HS-5 (cell line): Measurements from ENCODE around the gene MICALL2.

ENCODE experiments used
- DNase-seq: peaks from one replicate; pipeline ENCODE4 v3.0.0-alpha.2; 2012; ENCODE audit warnings: low read depth

MICALL2 gene

DNA sequence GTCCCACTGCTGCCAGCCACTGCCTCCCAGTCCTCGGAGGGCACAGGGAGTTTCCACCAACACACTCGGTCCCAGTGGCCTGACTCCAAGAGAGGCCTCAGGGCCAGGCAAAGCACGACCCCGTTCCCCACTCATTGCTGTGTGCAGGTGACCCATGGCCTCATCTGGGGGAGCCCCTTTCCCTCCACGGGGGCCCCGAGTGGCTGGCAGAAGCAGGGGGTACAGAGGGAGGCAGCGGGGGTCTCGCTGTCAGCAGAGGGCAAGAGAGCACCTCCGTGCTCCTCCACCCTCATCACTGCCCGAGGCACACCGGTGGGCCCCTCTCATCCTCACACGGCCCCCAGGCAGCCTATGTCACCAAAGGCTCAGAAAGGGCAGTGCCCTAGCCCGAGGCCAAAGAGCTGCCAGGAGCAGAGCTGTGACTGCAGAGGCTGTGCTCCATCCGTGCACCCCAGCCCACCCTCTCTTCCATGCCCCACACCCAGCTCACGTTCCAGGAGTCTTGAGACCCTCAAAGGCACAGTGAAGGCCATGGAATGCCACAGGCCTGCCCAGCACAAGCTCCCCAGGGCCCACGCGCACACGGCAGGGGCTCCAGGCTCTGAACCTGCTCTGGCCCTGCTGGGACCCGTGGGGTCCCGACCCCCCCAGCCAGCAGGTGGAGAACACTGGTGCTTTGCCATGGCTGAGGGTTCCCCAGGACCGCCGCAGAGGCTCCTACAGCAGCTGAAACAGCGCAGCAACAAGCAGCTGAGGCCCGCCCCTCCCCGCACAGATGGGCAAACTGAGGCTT is 25.9 kb downstream of the MICALL2 start:
- DNase-seq, result no peak

DNA sequence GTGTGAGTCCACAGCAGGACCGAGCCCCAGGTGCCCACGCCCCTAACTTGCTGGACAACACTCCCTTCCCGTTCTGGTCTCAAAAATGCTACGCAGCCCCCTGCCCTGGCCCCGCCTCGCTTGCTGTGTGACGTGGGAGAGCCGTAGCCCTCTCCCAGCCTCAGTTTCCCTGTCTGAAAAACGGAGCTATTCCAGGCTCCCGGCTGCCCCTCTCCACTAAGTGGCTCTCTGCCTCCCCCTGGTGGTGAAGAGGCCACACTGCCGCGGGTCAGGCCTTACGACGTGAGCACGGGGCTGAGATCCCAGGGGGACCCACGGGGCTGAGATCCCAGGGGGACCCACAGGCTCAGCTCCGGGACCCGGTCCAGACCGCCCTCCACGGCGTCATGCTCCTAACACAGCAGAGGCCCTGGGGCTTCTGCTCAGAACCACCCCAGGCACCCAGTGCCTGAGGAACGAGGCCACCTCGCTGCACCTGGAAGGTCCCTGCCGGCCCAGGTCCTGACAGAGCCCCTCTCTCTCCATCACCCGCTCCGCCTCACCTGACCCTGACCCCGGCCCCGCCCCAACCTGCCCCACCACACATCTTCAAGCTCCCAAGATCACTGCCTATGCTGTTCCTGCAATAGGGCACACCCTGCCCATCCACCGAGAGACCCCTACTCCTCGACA is 26.7 kb downstream of the MICALL2 start:
- no peak for DNase-seq

DNA sequence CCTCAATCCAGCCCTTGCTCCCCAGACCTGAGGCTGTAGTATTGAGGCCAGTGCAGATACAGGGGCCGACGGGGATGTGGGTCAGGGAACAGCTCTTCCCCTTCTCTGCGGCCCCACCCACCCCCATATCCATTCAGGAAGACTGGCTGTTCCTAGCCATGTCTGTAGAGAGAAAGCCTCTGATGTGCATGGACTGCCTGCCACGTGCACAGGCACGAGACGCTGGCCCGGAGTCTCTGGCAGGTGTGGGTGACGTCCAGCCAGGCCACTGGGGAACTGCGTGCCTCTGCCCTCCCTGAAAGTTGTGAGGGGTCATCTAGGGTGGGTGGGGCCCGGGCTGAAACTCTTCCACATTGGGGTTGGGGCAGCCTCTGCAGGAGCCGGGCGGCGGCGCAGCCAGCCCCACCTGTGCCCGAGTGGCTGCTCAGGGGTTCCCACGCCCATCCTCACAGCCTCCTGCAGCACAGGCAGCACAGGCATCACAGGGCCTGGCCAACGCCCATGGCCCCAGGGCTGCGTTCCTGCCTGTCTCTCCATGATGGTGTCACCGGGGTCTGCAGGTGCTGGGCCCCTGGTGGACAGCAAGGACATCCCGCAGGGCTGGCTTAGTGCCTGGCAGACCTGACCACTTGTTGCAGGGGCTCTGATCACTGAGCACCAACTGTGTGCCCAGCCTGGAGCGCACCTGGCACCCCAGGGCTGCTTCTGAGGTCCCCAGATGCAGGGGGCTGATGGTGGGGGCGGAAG is 27.5 kb downstream of the MICALL2 start:
- DNase-seq, result no peak

DNA sequence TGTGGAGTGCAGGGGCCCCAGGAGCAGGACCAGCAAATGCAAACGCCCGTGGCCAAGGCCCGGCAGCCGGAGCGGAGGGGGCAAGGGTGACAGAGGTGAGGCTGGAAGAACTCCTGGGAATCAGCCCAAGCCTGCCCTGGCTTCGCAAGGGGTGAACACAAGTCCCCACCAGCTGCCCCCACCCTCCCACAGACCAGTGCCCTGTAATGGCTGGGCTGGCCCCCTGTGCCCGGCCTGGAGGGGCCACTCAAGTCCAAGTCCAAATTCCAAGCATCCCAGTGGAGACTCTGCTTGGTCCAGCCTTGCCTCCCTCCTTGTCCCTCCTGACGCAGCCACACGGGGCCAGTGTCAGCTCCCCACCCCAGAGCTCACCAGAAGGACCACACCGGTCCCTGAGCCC is 28.0 kb downstream of the MICALL2 start:
- DNase-seq, result no peak

DNA sequence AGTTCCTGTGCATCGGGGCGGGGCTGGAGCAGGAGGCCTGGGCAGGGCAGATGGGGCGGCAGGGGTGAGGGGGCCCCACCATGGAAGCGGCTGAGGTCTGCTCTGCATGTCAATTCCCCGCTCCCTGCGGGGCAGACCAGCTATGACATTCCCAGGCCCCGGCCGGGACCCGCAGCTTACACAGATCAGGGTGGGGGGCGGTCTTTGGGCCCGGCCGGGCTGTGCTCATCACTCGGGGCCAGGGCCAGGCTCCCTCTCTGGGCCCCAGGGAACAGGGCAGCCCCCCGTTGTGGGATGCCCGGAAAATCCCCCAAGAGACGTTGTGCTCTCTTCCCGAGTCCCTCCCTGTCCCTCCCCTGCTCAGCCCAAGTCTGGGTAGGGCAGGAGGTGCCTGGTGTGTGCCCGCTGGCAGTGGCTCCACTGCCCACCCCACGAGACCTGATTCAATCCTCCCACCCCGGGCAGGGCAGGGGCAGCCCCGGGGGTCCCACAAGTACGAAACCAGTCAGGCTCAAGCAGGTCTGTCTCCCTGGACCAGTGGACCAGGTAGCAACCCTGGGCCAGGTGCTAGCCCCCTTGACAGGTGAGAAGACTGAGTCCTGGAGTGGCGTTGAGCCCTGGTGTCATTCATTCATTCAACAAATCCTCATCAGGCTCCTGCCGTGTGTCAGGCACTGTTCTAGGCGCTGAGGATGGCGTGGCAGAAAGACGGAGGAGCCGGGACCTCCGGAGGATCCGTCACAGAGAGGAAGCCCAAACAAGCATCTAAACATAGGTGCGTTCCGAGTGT is 29.0 kb downstream of the MICALL2 start:
- DNase-seq, result no peak

DNA sequence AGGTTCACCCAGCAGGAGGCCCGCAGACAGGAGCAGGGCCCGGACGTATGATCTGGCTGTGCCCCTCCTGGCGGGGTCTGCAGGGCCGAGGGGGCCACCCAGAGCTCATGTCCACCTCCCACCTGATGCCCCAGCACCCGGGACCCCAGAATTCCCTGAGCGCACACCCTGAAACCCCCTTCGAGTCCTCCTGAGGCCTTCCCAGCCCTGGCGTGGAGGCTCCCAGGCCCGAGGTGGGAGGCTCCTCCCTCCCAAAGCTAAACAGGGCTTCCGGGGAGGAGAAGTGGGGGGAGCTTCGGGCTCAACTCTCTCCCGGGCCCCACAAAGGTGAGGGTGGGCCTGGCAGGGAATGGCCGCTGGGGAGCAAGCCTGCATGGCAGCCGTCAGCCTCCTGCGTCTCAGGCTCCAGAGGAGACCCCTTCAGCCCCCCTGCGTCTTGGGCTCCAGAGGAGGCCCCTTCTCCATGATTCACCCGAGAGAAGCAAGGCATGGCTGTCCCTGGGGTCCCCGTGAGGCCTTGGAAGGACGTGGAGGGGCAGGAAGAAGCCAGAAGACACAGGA is 30.2 kb downstream of the MICALL2 start:
- DNase-seq, result no peak

DNA sequence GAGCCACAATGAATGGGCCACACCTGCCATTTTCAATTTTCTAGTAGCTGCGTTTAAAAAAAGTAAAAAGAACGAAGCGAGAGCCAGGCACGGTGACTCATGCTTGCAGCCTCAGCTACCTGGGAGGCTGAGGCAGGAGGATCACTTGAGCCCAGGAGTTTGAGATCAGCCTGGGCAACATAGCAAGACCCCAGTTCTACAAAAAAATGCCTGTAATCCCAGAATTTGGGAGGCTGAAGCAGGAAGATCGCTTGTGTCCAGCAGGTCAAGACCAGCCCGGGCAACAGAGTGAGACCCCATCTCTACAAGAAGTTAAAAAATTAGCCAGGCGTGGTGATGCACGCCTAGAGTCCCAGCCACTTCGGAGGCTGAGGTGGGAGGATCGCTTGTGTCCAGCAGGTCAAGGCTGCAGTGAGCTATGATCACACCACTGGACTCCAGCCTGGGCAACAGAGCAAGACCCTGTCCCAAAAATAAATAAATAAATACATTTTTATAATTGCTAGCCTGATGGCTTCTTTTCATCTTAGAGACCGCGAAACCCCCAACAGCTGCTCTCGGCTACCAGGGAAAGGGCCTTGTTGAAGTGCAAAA is 32.1 kb downstream of the MICALL2 start:
- no peak for DNase-seq

DNA sequence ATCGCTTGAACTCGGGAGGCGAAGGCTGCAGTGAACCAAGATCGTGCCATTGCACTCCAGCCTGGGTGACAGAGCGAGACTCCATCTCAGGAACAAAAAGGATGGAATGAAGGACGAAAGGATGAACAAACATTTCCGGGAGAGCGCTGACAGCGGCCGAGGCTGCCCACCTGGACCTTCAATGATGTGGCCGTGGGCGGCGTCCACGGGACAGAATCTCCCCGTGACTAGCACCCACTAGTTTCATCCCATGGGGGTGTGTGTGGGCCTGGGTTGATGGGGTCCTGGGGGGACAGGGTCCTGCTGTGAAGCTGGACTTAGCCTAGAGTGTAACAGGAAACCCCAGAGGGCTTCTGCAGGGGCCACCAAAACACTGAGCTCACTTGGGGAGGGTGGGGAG is 32.8 kb downstream of the MICALL2 start:
- DNase-seq, result no peak

DNA sequence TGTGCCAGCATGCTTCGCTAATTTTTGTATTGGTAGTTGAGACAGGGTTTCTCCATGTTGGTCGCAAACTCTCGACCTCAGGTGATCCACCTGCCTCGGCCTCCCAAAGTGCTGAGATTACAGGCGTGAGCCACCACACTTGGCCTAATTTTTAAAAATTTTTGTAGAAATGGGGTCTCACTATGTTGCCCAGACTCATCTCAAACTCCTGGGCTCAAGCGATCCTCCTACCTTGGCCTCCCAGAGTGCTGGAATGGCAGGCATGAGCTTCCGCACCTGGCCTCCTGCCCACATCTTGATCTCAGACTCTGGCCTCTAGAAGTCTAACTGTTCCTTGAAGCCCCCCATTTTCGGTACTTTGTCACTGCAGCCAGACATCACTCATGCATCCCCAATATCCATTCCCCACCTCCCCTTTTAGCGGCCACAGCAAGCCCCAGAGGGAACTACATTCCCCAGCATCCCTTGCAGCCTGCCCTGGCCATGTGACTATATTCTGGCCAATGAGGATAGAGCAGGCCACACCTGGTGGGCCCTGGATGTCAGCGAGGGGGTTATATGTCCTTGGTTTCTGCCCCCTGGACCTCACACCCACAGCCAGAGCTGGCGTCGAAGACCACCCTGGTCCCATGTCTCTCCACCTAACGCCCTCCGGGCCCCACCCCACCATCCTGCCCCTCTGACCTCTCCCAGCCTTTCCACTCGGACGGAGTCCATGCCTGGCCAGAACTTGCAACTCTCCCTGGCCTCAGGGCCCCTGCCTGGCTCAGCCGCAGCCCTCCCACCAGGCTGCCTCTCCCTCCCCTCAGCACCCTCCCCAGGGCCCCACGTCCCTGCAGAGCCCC is 33.8 kb downstream of the MICALL2 start:
- DNase-seq, result no peak

DNA sequence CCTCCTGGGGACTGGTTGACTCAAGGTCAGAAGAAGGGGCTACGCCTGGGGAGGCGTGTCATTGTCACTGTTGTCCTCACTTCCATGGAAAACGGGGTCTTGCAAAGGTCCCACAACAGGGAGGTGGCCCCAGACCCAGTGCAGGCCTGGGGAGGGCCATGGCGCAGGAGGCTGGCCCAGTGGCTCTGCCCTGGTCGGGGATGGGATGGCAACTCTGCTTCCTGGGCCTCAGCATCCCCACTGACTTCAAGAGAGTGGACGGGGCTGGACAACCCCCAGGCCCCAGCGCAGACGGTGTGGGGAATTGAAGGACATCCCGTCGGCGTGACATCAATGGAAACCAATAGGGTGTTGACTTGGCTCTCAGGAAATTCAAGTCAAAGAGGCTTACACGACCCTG is 35.2 kb downstream of the MICALL2 start:
- no peak for DNase-seq

DNA sequence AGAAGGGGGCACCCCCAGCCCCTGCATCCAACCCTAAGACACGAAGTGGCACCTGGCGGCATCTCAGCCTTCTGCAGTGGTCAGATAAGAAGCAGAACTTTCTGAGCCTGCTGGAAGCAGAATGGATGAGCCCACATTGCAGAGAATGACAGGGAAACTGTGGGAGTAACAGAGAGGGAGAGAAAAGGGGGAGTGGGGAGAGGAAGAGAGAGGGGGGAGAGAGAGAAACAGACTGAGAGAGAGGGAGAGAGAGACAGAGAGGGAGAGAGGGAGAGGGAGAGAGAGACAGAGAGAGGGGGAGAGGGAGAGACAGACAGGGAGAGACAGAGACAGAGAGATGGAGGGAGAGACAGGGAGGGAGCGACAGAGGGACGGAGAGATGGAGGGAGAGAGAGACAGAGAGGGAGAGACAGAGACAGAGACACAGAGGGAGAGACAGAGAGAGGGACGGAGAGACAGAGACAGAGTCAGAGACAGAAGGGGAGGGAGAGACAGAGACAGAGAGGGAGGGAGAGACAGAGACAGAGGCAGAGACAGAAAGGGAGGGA is 35.9 kb downstream of the MICALL2 start:
- no peak for DNase-seq

DNA sequence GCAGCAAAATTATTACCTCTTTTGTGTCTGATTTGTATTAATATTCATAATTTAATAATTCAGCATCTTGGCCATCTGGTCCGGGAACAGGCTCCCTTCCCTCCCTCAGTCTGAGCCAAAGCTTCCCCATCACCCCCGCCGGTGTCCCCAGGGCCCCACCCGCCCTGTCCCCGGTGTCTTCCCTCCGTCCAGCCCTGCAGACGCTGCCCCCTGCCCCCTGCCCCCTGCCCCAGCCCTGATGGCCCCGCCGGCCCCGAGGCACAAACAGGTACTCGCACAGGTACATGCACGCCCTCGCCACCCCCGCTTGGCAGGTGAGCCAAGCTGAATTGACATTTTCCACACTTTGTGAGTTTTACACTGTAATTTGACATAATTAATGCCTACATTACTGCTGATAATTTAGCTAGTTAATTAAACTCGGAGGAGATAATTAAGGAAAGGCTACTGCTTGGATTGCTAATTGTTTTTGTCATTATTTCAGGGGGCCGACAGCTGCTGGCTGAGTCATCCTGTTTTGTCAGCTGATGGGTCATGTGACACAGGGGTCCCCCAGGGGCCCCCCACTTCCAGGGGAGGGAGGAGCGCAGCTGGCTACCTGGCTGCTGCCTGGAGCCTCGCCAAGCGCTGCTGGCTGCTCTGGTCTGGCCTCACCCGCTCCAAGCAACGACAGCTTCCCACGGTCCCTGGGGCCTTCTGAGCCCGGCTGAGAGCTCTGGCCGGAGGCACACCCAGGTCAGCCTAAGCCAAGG is 36.6 kb downstream of the MICALL2 start:
- no peak for DNase-seq

DNA sequence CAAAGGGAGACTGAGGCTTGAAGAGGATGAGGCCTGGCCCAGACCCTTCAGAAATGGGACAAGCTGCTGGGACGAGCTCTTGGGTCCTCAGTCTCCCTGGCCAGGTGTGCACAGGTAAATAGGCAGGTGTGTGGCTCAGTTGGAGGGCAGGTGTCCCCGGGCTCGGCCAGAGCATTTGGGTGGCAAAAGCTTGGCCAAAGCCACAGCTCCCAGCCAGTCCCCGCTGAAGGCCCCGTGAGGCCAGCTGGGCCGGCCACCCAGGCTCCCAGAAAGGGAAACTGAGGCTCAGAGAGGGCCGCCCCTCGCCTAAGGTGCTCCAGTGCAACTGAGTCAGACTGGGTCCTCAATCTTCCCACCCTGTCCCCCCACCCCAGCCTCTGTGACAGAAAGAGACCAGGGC is 37.3 kb downstream of the MICALL2 start:
- DNase-seq, result no peak

DNA sequence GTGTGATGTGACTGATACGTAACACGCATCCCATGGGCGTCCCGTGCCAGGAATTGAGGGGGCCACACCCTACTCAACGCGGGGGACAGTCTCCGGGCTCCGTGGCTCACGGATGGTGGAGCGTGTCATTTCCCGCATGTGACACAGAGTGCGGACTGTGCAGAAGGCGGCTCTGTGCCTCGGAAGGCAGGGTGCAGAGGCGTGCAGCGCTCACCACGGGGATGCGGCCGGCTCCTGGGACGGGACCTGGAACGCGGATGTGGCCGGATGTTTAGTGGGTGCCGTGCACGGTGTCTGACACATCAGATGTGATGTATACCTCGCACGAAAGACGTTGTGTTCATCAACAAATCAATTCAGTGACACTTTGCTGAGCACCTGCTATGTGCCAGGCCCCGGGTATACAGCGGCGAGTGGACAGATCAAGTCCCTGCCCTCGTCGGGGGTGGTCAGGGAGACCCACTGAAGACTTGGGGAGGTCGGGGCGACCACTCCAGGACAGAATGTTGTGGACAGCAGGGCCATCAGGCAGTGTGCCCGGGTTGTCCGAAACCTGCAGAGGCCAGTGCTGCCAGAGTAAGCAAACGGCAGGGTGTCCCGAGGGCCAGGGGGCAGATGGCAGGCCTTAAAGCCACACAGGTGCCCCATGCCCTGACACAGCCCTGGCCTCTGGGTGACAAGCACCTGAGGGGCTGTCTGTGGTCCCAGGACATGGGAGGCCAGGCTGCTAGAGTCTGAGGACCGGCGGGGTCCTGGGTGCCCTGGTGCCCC is 38.1 kb downstream of the MICALL2 start:
- DNase-seq, result no peak

DNA sequence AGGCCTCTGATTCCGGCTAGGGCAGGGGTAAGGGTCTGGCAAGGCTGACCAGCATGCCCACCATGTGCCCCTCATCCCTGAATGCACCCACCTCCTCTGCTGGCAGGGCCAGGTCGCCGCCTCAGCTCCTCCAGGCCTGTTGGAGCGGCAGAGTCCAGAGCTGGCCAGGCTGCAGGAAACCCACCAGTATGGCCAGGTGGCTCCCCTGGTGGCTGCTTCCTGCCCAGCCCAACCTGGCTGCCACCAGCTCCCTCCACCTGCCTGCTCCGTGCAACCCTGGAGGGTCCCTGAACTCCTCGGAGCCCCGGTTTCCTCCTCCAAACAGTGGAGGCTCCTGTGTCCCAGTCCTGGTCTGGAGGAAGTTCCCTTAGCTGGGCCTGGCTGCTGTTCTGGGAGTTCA is 39.6 kb downstream of the MICALL2 start:
- DNase-seq, result no peak

DNA sequence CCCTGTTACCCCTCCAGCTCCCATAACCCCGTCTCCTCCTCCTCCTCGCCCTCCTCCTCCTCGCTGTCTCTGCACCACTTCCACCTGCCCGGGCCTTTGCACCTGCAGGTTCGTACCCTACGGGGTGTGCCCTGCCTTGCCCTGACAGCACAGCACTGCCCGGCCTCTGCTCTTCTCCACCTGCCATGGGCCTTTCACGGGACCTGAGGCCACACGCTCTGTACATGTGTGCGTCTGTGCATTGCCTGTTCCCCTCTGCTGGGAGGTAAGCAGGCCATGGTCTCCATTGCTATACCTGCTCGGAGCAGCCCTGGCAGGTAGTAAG is 40.0 kb downstream of the MICALL2 start:
- DNase-seq, result no peak

DNA sequence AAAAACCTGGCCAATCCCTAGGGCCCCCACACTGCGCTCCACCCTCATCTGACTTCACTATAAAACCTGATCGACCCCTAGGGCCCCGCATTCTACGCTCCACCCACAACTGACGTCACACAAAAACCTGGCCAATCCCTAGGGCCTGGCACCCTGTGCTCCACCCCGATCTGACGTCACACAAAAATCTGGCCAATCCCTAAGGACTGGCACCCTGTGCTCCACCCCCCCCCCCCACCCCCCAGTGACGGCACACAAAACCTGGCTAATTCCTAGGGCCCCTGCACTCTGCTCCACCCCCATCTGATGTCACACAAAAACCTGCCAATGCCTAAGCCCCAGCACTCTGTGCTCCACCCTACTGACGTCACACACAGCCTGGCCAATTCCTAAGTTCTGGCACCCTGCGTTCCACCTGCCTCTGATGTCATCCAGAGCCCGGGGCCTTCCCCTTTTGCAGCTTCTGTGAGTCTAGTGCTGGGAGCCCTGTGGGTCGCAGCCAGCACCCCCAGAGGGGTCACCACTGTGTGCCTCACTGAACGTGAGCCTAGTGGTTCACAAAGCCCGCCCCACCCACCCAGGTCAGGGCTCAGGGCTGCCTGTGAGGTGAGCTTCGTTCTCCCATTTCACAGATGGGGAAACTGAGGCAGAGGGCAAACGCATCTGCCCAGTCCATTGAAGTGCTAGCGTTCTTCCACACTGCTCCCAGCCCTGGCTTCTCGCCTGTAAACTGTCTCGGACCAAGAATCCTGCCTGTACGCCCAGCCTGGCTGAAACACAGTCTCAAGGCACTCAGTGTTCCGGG is 40.6 kb downstream of the MICALL2 start:
- no peak for DNase-seq

DNA sequence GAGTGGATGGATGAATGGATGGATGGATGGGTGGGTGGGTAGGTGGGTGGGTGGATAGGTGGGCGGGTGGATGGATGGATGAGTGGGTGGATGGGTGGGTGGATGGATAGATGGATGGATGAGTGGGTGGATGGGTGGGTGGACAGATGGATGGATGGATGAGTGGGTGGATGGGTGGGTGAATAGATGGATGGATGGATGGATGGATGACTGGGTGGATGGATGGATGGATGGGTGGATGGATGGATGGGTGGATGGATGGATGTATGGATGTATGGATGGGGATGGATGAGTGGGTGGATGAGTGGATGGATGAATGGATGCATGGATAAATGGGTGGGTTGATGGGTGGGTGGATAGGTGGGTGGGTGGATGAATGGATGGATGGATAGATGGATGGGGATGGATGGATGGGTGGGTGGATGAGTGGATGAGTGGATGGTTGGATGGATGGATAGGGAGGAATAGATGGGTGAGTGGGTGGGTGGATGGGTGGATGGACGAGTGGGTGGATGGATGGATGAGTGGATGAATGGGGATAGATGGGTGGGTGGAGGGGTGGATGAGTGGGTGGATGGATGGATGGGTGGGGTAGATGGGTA is 43.8 kb downstream of the MICALL2 start:
- DNase-seq, result no peak
